22Rv1 (cell line): Measurements from ENCODE around the gene PPM1J.
A peak's percentile ranks its signal among the peaks of the same experiment; 100 is the strongest.

Source experiments
- H3K27ac ChIP-seq: fragments of 450-650 bp; 2 replicates; pipeline ENCODE4 v1.5.1; 2017
- CTCF ChIP-seq: fragments of 450-650 bp; IDR thresholded peaks from 2 replicates; pipeline ENCODE4 v1.5.1; 2017; ENCODE audit warnings: mild to moderate bottlenecking
- ZFX ChIP-seq: fragments of 450-650 bp; IDR thresholded peaks from 2 replicates; pipeline ENCODE4 v1.6.1; 2017; ENCODE audit warnings: antibody characterized with exemption, borderline replicate concordance

The PPM1J gene

GRCh38 chr1:112701227-112702066 is 13.7 kb downstream of the PPM1J start:
- no peak for TF ChIP-seq CTCF
- TF ChIP-seq ZFX = no peak
- peak overlapping the region; percentile 97 for H3K27ac ChIP-seq

GRCh38 chr1:112700290-112701226 is 14.6 kb downstream of the PPM1J start:
- TF ChIP-seq ZFX = no peak
- TF ChIP-seq CTCF = no peak
- H3K27ac ChIP-seq = peak overlapping the region; percentile 97

- H3K27ac ChIP-seq = peak overlapping the region; percentile 97
- TF ChIP-seq CTCF = no peak
- TF ChIP-seq ZFX = no peak
Measured at GRCh38 chr1:112699425-112700144, 15.5 kb downstream of the PPM1J start.

GRCh38 chr1:112698366-112699310 is 16.5 kb downstream of the PPM1J start:
- H3K27ac ChIP-seq = peak overlapping the region; percentile 97
- TF ChIP-seq ZFX = no peak
- no peak for TF ChIP-seq CTCF

- peak overlapping the region; percentile 97 for H3K27ac ChIP-seq
- no peak for TF ChIP-seq ZFX
- no peak for TF ChIP-seq CTCF
Measured at GRCh38 chr1:112697781-112698201, 17.3 kb downstream of the PPM1J start.

- peak overlapping the region; percentile 97 for H3K27ac ChIP-seq
- TF ChIP-seq CTCF = no peak
- no peak for TF ChIP-seq ZFX
Measured at GRCh38 chr1:112696578-112697314, 18.4 kb downstream of the PPM1J start.
